ENCODE results near the gene EHD1. TPM values are rescaled to one million over a fixed set of nuclear protein-coding genes. Genes with fewer than 3 reads are reported as not detected.
A peak's percentile ranks its signal among the peaks of the same experiment; 100 is the strongest.

The EHD1 gene
- total and polyA plus RNA-seq, 2 experiments from 2014 or later = 70.0 to 119 TPM

DNA sequence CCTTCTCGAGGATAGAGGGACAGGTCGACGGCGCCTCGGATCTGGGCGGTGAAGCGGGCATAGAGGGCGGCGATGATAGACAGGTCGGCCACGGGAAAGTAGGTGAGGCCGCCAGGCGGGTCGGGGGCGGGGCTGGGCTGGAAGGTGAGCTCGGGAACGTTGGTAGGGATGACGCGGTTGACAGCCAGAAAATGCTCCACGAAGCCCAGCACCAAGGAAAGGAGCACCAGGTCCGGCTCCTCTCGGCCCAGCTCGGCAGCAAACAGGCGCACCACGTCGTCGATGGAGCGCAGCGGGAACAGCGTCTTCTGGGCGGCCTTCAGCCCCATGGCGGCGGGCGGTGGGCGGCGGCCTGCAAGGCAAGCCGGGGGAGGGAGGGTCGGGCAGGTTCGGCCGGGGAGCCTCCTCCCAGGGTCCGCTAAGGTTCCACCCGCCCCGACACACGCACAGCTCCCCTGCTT lies 68.6 kb downstream of the EHD1 start:
- Histone ChIP-seq H3K36me3 (peaks cover 17% of the 10 kb centered on the region), H3K4me1 (ENCODE audit: low read depth) (no peaks in the 10 kb centered on the region), H3K27ac (peak overlapping the region; percentile 26), H3K9me3 (ENCODE audit: low read depth) (no peaks in the 10 kb centered on the region), H3K27me3 (no peaks in the 10 kb centered on the region), H3K4me3 (peak overlapping the region; percentile 97)
- peak; percentile 19 to 62 for DNase-seq (ENCODE audit: low read depth in 1 of 2, low spot score in 1 of 2)
- TF ChIP-seq, protein P1, sequence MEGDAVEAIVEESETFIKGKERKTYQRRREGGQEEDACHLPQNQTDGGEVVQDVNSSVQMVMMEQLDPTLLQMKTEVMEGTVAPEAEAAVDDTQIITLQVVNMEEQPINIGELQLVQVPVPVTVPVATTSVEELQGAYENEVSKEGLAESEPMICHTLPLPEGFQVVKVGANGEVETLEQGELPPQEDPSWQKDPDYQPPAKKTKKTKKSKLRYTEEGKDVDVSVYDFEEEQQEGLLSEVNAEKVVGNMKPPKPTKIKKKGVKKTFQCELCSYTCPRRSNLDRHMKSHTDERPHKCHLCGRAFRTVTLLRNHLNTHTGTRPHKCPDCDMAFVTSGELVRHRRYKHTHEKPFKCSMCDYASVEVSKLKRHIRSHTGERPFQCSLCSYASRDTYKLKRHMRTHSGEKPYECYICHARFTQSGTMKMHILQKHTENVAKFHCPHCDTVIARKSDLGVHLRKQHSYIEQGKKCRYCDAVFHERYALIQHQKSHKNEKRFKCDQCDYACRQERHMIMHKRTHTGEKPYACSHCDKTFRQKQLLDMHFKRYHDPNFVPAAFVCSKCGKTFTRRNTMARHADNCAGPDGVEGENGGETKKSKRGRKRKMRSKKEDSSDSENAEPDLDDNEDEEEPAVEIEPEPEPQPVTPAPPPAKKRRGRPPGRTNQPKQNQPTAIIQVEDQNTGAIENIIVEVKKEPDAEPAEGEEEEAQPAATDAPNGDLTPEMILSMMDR (IDR thresholded peaks at IDR 0.05; ENCODE audit: low read depth, low read length) = no peak

DNA sequence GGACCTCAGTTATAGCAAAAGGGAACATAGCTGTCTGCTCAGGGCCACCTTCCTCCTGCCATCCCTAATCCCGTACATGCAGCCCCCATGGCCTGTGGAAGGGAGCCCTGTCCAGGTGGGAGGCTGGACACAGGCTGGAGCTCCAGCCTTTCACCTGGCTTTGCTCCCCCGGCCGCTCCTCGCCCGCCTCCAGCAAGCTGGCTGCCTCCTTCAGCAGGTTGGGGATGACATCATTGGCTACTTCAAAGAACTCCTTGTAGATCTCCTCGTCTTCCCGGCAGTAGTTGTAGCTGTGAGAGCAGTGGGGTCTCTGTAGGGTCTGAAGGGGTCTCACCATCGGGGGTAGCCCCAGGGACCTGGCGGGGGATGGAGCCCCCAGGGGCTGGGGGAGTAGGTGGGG lies 72.9 kb downstream of the EHD1 start:
- H3K36me3 ChIP-seq = peaks cover 21% of the 10 kb centered on the region
- no peak for DNase-seq (ENCODE audit: low read depth in 1 of 2, low spot score in 1 of 2)
- H3K4me3 ChIP-seq = no peak overlapping the region
- H3K4me1 ChIP-seq (ENCODE audit: low read depth) = peaks cover 6% of the 10 kb centered on the region
- H3K27ac ChIP-seq = no peak overlapping the region
- no peaks in the 10 kb centered on the region for H3K9me3 ChIP-seq (ENCODE audit: low read depth)
- TF ChIP-seq, protein P1 (IDR thresholded peaks at IDR 0.05; ENCODE audit: low read depth, low read length) = no peak
- H3K27me3 ChIP-seq = no peaks in the 10 kb centered on the region

DNA sequence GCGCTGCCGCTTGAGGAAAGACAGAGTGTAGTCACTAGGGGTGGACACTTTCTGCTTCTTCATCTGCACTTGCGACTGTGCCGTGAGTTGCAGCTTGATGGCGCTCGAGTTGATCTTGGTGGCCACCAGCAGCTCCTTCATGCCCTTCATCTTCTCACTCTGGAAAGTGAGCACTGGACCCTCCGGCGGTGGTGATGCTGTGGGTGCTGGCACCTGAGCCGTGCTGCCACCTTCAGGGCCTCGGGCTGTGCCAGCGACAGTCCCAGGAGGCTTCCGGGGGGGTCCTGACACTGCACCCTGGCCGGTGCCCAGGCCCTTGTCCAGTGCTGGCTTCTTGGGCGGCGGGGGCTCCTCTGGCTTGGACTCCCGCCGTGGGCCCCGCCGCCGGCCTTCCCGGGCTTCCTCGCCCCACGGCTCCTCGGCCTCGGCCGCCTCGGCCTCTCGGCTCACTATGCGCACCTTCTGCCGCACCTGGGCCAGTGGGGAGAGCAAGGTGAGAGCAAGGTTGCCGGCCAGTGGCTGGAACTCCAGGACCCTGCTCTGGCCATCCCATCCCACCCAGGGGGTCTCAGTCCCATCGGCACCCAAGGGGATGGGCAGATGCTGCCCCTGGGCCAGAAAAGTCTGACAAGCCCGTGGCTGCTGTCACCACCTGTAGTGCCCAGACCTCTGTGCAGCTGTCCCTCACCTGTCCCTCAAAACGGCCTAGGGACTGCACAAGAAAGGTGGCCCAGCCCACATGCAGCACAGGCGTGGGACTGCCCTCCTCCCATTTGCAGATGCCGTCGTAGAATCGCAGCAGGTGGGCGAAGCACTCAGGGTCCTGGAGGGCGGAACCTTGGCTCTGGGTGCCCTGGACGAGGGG lies 73.8 kb downstream of the EHD1 start:
- DNase-seq (ENCODE audit: low read depth in 1 of 2, low spot score in 1 of 2) = no peak
- no peak overlapping the region for H3K27ac ChIP-seq

DNA sequence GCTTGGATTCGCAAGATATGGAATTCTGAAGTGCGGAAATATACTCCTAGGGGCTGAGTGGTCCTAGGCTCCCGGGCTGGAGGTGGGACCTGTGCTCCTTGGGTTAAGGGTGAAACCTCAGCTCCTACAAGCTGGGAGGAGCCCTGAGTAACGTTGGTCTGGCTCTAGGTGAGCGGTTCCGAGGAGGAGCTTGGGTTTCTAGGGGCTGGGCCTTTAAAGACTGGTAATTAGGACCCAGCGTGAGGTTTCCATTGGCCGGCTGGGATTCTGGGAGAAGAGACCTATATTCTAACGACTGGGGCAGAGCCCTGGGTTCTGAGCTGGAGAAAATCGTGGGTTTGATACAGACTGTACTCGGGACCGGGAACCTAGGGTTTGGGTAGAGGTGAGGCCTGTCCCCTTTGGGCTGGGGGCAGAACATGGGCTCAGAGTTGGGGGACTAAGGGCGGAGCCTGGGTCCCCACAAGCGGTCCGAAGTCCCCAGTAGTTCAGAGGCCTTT lies 74.5 kb downstream of the EHD1 start:
- DNase-seq (ENCODE audit: low read depth in 1 of 2, low spot score in 1 of 2) = no peak
- Histone ChIP-seq H3K27ac (no peak overlapping the region), H3K4me1 (ENCODE audit: low read depth) (peaks cover 6% of the 10 kb centered on the region), H3K9me3 (ENCODE audit: low read depth) (no peaks in the 10 kb centered on the region), H3K36me3 (peaks cover 21% of the 10 kb centered on the region), H3K27me3 (no peaks in the 10 kb centered on the region), H3K4me3 (peak overlapping the region; percentile 70)
- TF ChIP-seq, protein P1 (IDR thresholded peaks at IDR 0.05; ENCODE audit: low read depth, low read length) = no peak

More for the DNA sequence above, 73.8 kb downstream of the EHD1 start:
- Histone ChIP-seq H3K9me3 (ENCODE audit: low read depth) (no peaks in the 10 kb centered on the region), H3K4me1 (ENCODE audit: low read depth) (peaks cover 6% of the 10 kb centered on the region), H3K27me3 (no peaks in the 10 kb centered on the region), H3K36me3 (peaks cover 21% of the 10 kb centered on the region), H3K4me3 (no peak overlapping the region)
- TF ChIP-seq, protein P1 (IDR thresholded peaks at IDR 0.05; ENCODE audit: low read depth, low read length) = no peak

DNA sequence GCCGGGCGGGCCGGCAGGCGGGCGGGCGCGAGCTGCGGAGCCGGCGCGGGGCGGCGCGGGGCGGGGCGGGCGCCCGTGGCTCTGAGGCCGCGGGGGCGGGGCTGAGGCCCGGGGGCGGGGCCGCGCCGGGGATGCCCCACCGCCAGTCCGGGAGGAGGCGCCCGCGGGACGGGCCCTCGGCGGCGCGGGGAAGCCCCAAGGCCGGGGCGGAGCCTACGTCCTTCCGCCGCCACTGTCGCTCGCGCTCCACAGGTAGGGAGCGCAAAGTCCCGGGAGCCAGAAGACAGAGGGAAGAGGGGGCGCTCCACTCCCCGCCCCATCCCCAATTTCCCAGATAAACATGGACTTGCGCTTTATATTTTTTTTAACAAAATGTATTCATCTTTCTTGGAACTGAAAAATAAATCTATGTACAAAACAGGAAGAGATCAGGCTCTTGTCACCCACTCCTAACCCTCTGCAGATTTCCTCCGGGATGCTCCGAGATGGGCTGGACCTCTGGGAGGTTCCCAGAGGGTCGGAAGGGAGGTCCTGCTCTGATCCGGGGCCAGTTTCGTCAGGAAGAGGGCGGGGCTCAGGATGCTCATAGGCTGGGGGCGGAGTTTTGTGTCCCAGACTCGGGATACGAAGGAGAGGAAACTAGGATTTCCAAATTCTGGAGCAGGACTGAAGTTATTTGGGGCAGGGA lies 75.1 kb downstream of the EHD1 start, which contains the start of gene MAP4K2:
TSS of gene MAP4K2 (minus strand) at position 57 of the 688 bp plus-strand sequence. CDS start 65 bp downstream, outside the sequence.
- TF ChIP-seq, protein P1 (IDR thresholded peaks at IDR 0.05; ENCODE audit: low read depth, low read length) = peak; percentile 12
- Histone ChIP-seq H3K9me3 (ENCODE audit: low read depth) (no peaks in the 10 kb centered on the region), H3K36me3 (peaks cover 21% of the 10 kb centered on the region), H3K4me1 (ENCODE audit: low read depth) (peaks cover 6% of the 10 kb centered on the region), H3K27me3 (no peaks in the 10 kb centered on the region), H3K27ac (peak within 1 kb of the TSS; percentile 18), H3K4me3 (peak within 1 kb of the TSS; percentile 70)
- peak; percentile 89 to 93 for DNase-seq (ENCODE audit: low read depth in 1 of 2, low spot score in 1 of 2)
